ENCODE results near the gene METTL13. TPM values are rescaled to one million over a fixed set of nuclear protein-coding genes. Genes with fewer than 3 reads are reported as not detected.

Gene METTL13
- total RNA-seq, 1 donor from 2014 or later, result 19.5 TPM

DNA sequence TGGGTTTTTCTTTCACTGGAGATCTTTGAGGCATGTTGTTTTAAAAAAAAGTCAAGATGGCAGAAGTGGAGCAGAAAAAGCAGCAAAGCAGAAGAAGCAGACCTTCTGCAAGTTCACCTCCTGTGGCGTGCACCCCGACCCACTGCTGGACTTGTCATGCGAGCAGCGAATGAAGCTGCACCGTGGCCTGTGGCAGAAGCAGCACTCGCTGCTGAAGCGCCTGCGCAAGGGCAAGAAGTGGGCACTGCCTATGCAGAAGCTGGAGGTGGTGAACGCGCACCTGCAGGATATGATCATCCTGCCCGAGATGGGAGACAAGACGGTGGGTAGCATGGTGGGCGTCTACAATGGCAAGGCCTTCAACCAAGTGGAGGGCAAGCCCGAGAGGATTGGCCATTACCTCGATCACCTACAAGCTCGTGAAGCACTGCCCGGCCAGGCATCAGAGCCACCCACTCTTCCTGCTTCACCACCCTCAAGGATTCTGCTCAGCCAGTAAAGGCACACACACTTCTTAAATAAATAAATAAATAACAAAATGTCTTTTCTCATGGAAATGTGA is 22.1 kb downstream of the METTL13 start:
- no peak overlapping the region for H3K4me3 Mint-ChIP-seq
- Histone ChIP-seq H3K4me2 (no peak overlapping the region), H3K9me3 (ENCODE audit: low read depth) (no peaks in the 10 kb centered on the region), H3F3A (ENCODE audit: low read depth) (no peaks in the 10 kb centered on the region), H3K4me3 (no peak overlapping the region), H2AFZ (replicated peaks) (no peak overlapping the region), H3K9ac (no peak overlapping the region), H3K36me3 (no peaks in the 10 kb centered on the region), H3K27me3 (no peaks in the 10 kb centered on the region), H4K20me1 (ENCODE audit: low read depth) (no peaks in the 10 kb centered on the region), H3K27ac (no peak overlapping the region), H3K79me2 (ENCODE audit: low read depth) (no peaks in the 10 kb centered on the region), H3K4me1 (peaks cover 7% of the 10 kb centered on the region)
- H3K27me3 Mint-ChIP-seq (ENCODE audit: insufficient read depth, low read depth), result peaks cover 4% of the 10 kb centered on the region
- no peaks in the 10 kb centered on the region for H3K9me3 Mint-ChIP-seq
- no peak for DNase-seq (ENCODE audit: low spot score)
- TF ChIP-seq, protein P1, sequence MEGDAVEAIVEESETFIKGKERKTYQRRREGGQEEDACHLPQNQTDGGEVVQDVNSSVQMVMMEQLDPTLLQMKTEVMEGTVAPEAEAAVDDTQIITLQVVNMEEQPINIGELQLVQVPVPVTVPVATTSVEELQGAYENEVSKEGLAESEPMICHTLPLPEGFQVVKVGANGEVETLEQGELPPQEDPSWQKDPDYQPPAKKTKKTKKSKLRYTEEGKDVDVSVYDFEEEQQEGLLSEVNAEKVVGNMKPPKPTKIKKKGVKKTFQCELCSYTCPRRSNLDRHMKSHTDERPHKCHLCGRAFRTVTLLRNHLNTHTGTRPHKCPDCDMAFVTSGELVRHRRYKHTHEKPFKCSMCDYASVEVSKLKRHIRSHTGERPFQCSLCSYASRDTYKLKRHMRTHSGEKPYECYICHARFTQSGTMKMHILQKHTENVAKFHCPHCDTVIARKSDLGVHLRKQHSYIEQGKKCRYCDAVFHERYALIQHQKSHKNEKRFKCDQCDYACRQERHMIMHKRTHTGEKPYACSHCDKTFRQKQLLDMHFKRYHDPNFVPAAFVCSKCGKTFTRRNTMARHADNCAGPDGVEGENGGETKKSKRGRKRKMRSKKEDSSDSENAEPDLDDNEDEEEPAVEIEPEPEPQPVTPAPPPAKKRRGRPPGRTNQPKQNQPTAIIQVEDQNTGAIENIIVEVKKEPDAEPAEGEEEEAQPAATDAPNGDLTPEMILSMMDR (IDR thresholded peaks at IDR 0.05), result no peak
- TF ChIP-seq EZH2phosphoT487 (IDR thresholded peaks at IDR 0.05), result no peak
- H3K27ac Mint-ChIP-seq, result no peak overlapping the region
- H3K36me3 Mint-ChIP-seq, result peaks cover under 1% of the 10 kb centered on the region
- H3K4me1 Mint-ChIP-seq, result peaks cover 29% of the 10 kb centered on the region

DNA sequence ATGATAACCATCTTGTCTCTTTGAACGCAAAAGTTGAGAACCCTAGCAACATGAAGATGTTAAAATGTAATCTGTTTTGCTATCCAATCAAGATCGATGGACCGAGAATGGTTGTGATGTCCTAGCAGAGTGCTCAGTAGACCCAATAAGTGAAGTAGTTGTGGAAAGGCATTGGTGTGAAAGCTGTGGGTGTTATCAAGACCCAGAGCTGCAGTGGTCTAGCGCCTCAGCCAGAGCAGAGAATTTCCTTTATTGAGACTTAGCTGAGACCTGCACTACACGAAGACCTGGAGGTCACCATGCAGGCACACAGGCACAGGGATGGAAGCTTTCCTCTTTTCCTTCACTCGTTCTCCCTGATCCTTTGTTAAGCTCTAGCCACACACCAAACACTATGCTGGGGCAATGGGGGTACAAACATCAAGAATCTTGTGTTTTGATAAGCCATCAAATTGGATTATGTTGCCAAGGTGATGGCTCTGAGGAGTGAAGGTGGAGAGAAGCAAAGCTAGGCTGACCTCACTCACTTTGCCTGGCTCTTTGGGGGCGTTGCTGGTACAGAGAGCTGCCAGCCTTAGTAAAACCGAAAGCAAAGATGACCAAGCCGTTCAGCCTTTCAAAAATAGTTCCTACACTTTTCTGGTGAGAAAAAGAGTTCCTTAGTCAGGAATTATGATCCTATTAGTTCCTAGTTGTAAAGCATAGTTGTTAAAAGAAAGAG is 24.1 kb downstream of the METTL13 start:
- H3K36me3 Mint-ChIP-seq, result no peaks in the 10 kb centered on the region
- H3K27me3 Mint-ChIP-seq (ENCODE audit: insufficient read depth, low read depth), result peaks cover 2% of the 10 kb centered on the region
- Histone ChIP-seq H3K79me2 (ENCODE audit: low read depth) (no peaks in the 10 kb centered on the region), H2AFZ (replicated peaks) (no peak overlapping the region), H3K4me3 (no peak overlapping the region), H3K36me3 (no peaks in the 10 kb centered on the region), H3K4me1 (peaks cover 8% of the 10 kb centered on the region), H3K4me2 (no peak overlapping the region), H3K9ac (no peak overlapping the region), H3K27me3 (no peaks in the 10 kb centered on the region), H3K27ac (no peak overlapping the region), H3F3A (ENCODE audit: low read depth) (no peaks in the 10 kb centered on the region), H4K20me1 (ENCODE audit: low read depth) (no peaks in the 10 kb centered on the region), H3K9me3 (ENCODE audit: low read depth) (no peaks in the 10 kb centered on the region)
- no peak for DNase-seq (ENCODE audit: low spot score)
- peak overlapping the region; percentile 35 for H3K4me3 Mint-ChIP-seq
- peak overlapping the region; percentile 57 for H3K27ac Mint-ChIP-seq
- no peaks in the 10 kb centered on the region for H3K9me3 Mint-ChIP-seq
- peaks cover 30% of the 10 kb centered on the region for H3K4me1 Mint-ChIP-seq
- TF ChIP-seq EZH2 (IDR thresholded peaks at IDR 0.05), result no peak

GRCh38 chr1:171807556-171807955 is 26.1 kb downstream of the METTL13 start:
- Histone ChIP-seq H2AFZ (replicated peaks) (no peak overlapping the region), H3K4me2 (no peak overlapping the region), H3F3A (ENCODE audit: low read depth) (no peaks in the 10 kb centered on the region), H3K4me3 (no peak overlapping the region), H3K4me1 (peaks cover 8% of the 10 kb centered on the region), H3K27me3 (no peaks in the 10 kb centered on the region), H3K27ac (no peak overlapping the region), H3K9me3 (ENCODE audit: low read depth) (no peaks in the 10 kb centered on the region), H3K79me2 (ENCODE audit: low read depth) (no peaks in the 10 kb centered on the region), H4K20me1 (ENCODE audit: low read depth) (no peaks in the 10 kb centered on the region), H3K9ac (no peak overlapping the region), H3K36me3 (no peaks in the 10 kb centered on the region)
- Mint-ChIP-seq H3K36me3 (no peaks in the 10 kb centered on the region), H3K4me1 (peaks cover 26% of the 10 kb centered on the region), H3K27ac (no peak overlapping the region), H3K27me3 (ENCODE audit: insufficient read depth, low read depth) (peaks cover 2% of the 10 kb centered on the region), H3K4me3 (no peak overlapping the region), H3K9me3 (no peaks in the 10 kb centered on the region)
- TF ChIP-seq EZH2phosphoT487 (IDR thresholded peaks at IDR 0.05) (no peak), EZH2 (IDR thresholded peaks at IDR 0.05) (no peak)
- TF ChIP-seq, protein P1 (IDR thresholded peaks at IDR 0.05), result no peak
- no peak for DNase-seq (ENCODE audit: low spot score)

GRCh38 chr1:171809834-171810233 is 28.4 kb downstream of the METTL13 start:
- H3K9me3 Mint-ChIP-seq, result no peaks in the 10 kb centered on the region

More at GRCh38 chr1:171809834-171810233, 28.4 kb downstream of the METTL13 start:
- H3K9ac ChIP-seq, result no peak overlapping the region
- Mint-ChIP-seq H3K4me3 (no peak overlapping the region), H3K27me3 (ENCODE audit: insufficient read depth, low read depth) (peaks cover 2% of the 10 kb centered on the region), H3K36me3 (no peaks in the 10 kb centered on the region), H3K27ac (no peak overlapping the region), H3K4me1 (peaks cover 22% of the 10 kb centered on the region)
- TF ChIP-seq, protein P1 (IDR thresholded peaks at IDR 0.05), result no peak
- no peak for TF ChIP-seq EZH2phosphoT487 (IDR thresholded peaks at IDR 0.05)
- TF ChIP-seq EZH2 (IDR thresholded peaks at IDR 0.05), result no peak
- H4K20me1 ChIP-seq (ENCODE audit: low read depth), result no peaks in the 10 kb centered on the region
- no peaks in the 10 kb centered on the region for H3K36me3 ChIP-seq
- H3K27me3 ChIP-seq, result no peaks in the 10 kb centered on the region
- H3K27ac ChIP-seq, result no peak overlapping the region
- H3K4me3 ChIP-seq, result no peak overlapping the region
- H3K4me1 ChIP-seq, result peaks cover 8% of the 10 kb centered on the region
- H3K9me3 ChIP-seq (ENCODE audit: low read depth), result no peaks in the 10 kb centered on the region
- no peak overlapping the region for H2AFZ ChIP-seq (replicated peaks)
- H3F3A ChIP-seq (ENCODE audit: low read depth), result no peaks in the 10 kb centered on the region
- no peak overlapping the region for H3K4me2 ChIP-seq
- DNase-seq (ENCODE audit: low spot score), result no peak
- H3K79me2 ChIP-seq (ENCODE audit: low read depth), result no peaks in the 10 kb centered on the region

Measured in neural progenitor cell (in vitro differentiated cells).